Measurements from ENCODE around the gene ACBD3. TPM values are rescaled to one million over a fixed set of nuclear protein-coding genes. Genes with fewer than 3 reads are reported as not detected.
A peak's percentile ranks its signal among the peaks of the same experiment; 100 is the strongest.

Gene ACBD3
- total RNA-seq, 5 donors from 2014 or later (not counting 1 experiment from before 2014, with no cell fraction given) = 21.7 to 26.2 (median 22.5) TPM

- Histone ChIP-seq H3K4me3 (ENCODE audit: control insufficient read depth in 1 of 2, extremely low read depth in 1 of 2, low read length in 1 of 2) (no peak overlapping the region), H3K27ac (ENCODE audit: low read length) (no peak overlapping the region), H3K27me3 (replicated peaks in 1 of 2; ENCODE audit: control insufficient read depth in 2 of 2, extremely low read depth in 1 of 2, insufficient read depth in 2 of 2, low read length in 1 of 2) (no peaks in the 10 kb centered on the region), H3K9me3 (no peaks in the 10 kb centered on the region), H3K36me3 (ENCODE audit: control insufficient read depth in 2 of 2, extremely low read depth in 1 of 2, insufficient read depth in 1 of 2, low read length in 1 of 2) (peaks cover 14 to 64% of the 10 kb centered on the region in 2 donors), H3K4me1 (ENCODE audit: control insufficient read depth in 1 of 2, extremely low read depth in 1 of 2, insufficient read depth in 2 of 2, low read length in 2 of 2) (no peaks in the 10 kb centered on the region)
- H3K27ac Mint-ChIP-seq = peak overlapping the region in 1 of 2 donors; percentile 48
- ChIA-PET CTCF (interaction anchor here in 1 of 2 donors (0.7 kb wide), 1 partner anchor 78 kb away, joined by 4 read pairs; no protein-coding TSS in a partner anchor), POLR2A (interaction anchor here in 1 of 2 donors (0.6 kb wide), 1 partner anchor 40 kb away, joined by 5 read pairs; no protein-coding TSS in a partner anchor)
- WGBS (ENCODE audit: insufficient coverage) = no CpG with 5 or more reads among the region's 1 CpG
- peaks cover 0 to 22% (median 17%) of the 10 kb centered on the region in 3 donors for H3K4me1 Mint-ChIP-seq
- no peaks in the 10 kb centered on the region for H3K9me3 Mint-ChIP-seq
- H3K4me3 Mint-ChIP-seq = no peak overlapping the region
- ATAC-seq (replicated peaks in 1 of 4) = no peak
- H3K27me3 Mint-ChIP-seq = no peaks in the 10 kb centered on the region
- DNase-seq = no peak
- peaks cover 44% of the 10 kb centered on the region for H3K36me3 Mint-ChIP-seq
Measured at GRCh38 chr1:226154593-226154992, 31.9 kb downstream of the ACBD3 start.

- Histone ChIP-seq H3K36me3 (ENCODE audit: control insufficient read depth in 2 of 2, extremely low read depth in 1 of 2, insufficient read depth in 1 of 2, low read length in 1 of 2) (peaks cover 7 to 65% of the 10 kb centered on the region in 2 donors), H3K27ac (ENCODE audit: low read length) (no peak overlapping the region), H3K27me3 (replicated peaks in 1 of 2; ENCODE audit: control insufficient read depth in 2 of 2, extremely low read depth in 1 of 2, insufficient read depth in 2 of 2, low read length in 1 of 2) (no peaks in the 10 kb centered on the region), H3K9me3 (no peaks in the 10 kb centered on the region), H3K4me1 (ENCODE audit: control insufficient read depth in 1 of 2, extremely low read depth in 1 of 2, insufficient read depth in 2 of 2, low read length in 2 of 2) (no peaks in the 10 kb centered on the region), H3K4me3 (ENCODE audit: control insufficient read depth in 1 of 2, extremely low read depth in 1 of 2, low read length in 1 of 2) (no peak overlapping the region)
- POLR2A ChIA-PET = interaction anchor here in 1 of 2 donors (0.6 to 1.1 kb wide), 2 partner anchors 17 to 857 kb away, joined by 3 to 4 read pairs; no protein-coding TSS in a partner anchor
- Mint-ChIP-seq H3K9me3 (no peaks in the 10 kb centered on the region), H3K36me3 (peaks cover 46% of the 10 kb centered on the region), H3K4me3 (no peak overlapping the region), H3K27me3 (no peaks in the 10 kb centered on the region), H3K4me1 (peaks cover 0 to 3% (median 3%) of the 10 kb centered on the region in 3 donors), H3K27ac (no peak overlapping the region)
- 94% methylated on average over 3 of the region's 4 CpGs for WGBS (ENCODE audit: insufficient coverage)
- DNase-seq (no peak), ATAC-seq (replicated peaks in 1 of 4) (no peak)
- CTCF ChIA-PET = interaction anchor here (0.6 to 1.3 kb wide), 6 partner anchors 21 to 630 kb away, joined by 3 to 6 read pairs (median 5); no protein-coding TSS in a partner anchor
Measured at GRCh38 chr1:226149806-226150205, 36.7 kb downstream of the ACBD3 start.

- no peaks in the 10 kb centered on the region for H3K27me3 ChIP-seq (replicated peaks in 1 of 2; ENCODE audit: control insufficient read depth in 2 of 2, extremely low read depth in 1 of 2, insufficient read depth in 2 of 2, low read length in 1 of 2)
- Mint-ChIP-seq H3K36me3 (peaks cover 47% of the 10 kb centered on the region), H3K9me3 (no peaks in the 10 kb centered on the region), H3K4me1 (no peaks in the 10 kb centered on the region), H3K4me3 (no peak overlapping the region), H3K27ac (no peak overlapping the region), H3K27me3 (no peaks in the 10 kb centered on the region)
- CTCF ChIA-PET = interaction anchor here (0.5 to 0.6 kb wide), 3 partner anchors 8 to 156 kb away, joined by 3 to 5 read pairs (median 5); no protein-coding TSS in a partner anchor
- no peak overlapping the region for H3K27ac ChIP-seq (ENCODE audit: low read length)
- DNase-seq (no peak), ATAC-seq (replicated peaks in 1 of 4) (no peak)
- no peaks in the 10 kb centered on the region for H3K9me3 ChIP-seq
- H3K4me1 ChIP-seq (ENCODE audit: control insufficient read depth in 1 of 2, extremely low read depth in 1 of 2, insufficient read depth in 2 of 2, low read length in 2 of 2) = no peaks in the 10 kb centered on the region
- POLR2A ChIA-PET = interaction anchor here in 1 of 2 donors (0.7 kb wide), 1 partner anchor 21 kb away, joined by 10 read pairs; no protein-coding TSS in a partner anchor
- H3K4me3 ChIP-seq (ENCODE audit: control insufficient read depth in 1 of 2, extremely low read depth in 1 of 2, low read length in 1 of 2) = no peak overlapping the region
- H3K36me3 ChIP-seq (ENCODE audit: control insufficient read depth in 2 of 2, extremely low read depth in 1 of 2, insufficient read depth in 1 of 2, low read length in 1 of 2) = peaks cover 7 to 57% of the 10 kb centered on the region in 2 donors
Measured at GRCh38 chr1:226148121-226148648, 38.4 kb downstream of the ACBD3 start.

- Mint-ChIP-seq H3K4me3 (no peak overlapping the region), H3K9me3 (no peaks in the 10 kb centered on the region), H3K4me1 (no peaks in the 10 kb centered on the region), H3K27me3 (no peaks in the 10 kb centered on the region), H3K27ac (peak overlapping the region in 1 of 2 donors; percentile 39), H3K36me3 (peaks cover 36% of the 10 kb centered on the region)
- POLR2A ChIA-PET = no interaction called here
- H3K4me1 ChIP-seq (ENCODE audit: control insufficient read depth in 1 of 2, extremely low read depth in 1 of 2, insufficient read depth in 2 of 2, low read length in 2 of 2) = no peaks in the 10 kb centered on the region
- H3K4me3 ChIP-seq (ENCODE audit: control insufficient read depth in 1 of 2, extremely low read depth in 1 of 2, low read length in 1 of 2) = no peak overlapping the region
- CTCF ChIA-PET = no interaction called here
- H3K9me3 ChIP-seq = no peaks in the 10 kb centered on the region
- H3K27ac ChIP-seq (ENCODE audit: low read length) = no peak overlapping the region
- no peaks in the 10 kb centered on the region for H3K27me3 ChIP-seq (replicated peaks in 1 of 2; ENCODE audit: control insufficient read depth in 2 of 2, extremely low read depth in 1 of 2, insufficient read depth in 2 of 2, low read length in 1 of 2)
- no peak for ATAC-seq (replicated peaks in 1 of 4)
- 100% methylated on average over 1 of the region's 5 CpGs for WGBS (ENCODE audit: insufficient coverage)
- H3K36me3 ChIP-seq (ENCODE audit: control insufficient read depth in 2 of 2, extremely low read depth in 1 of 2, insufficient read depth in 1 of 2, low read length in 1 of 2) = peaks cover 4 to 32% of the 10 kb centered on the region in 2 donors
- no peak for DNase-seq
Measured at GRCh38 chr1:226144045-226144444, 42.5 kb downstream of the ACBD3 start.

GRCh38 chr1:226135709-226136108 lies 50.8 kb downstream of the ACBD3 start:
- Mint-ChIP-seq H3K9me3 (no peaks in the 10 kb centered on the region), H3K27ac (no peak overlapping the region), H3K27me3 (no peaks in the 10 kb centered on the region), H3K4me3 (no peak overlapping the region), H3K36me3 (no peaks in the 10 kb centered on the region), H3K4me1 (peaks cover 0 to 4% (median 0%) of the 10 kb centered on the region in 3 donors)
- Histone ChIP-seq H3K27ac (ENCODE audit: low read length) (no peak overlapping the region), H3K9me3 (no peaks in the 10 kb centered on the region), H3K36me3 (ENCODE audit: control insufficient read depth in 2 of 2, extremely low read depth in 1 of 2, insufficient read depth in 1 of 2, low read length in 1 of 2) (no peaks in the 10 kb centered on the region), H3K27me3 (replicated peaks in 1 of 2; ENCODE audit: control insufficient read depth in 2 of 2, extremely low read depth in 1 of 2, insufficient read depth in 2 of 2, low read length in 1 of 2) (peaks cover 0 to 8% of the 10 kb centered on the region in 2 experiments), H3K4me3 (ENCODE audit: control insufficient read depth in 1 of 2, extremely low read depth in 1 of 2, low read length in 1 of 2) (no peak overlapping the region), H3K4me1 (ENCODE audit: control insufficient read depth in 1 of 2, extremely low read depth in 1 of 2, insufficient read depth in 2 of 2, low read length in 2 of 2) (no peaks in the 10 kb centered on the region)
- WGBS (ENCODE audit: insufficient coverage) = 88% methylated on average over 9 of the region's 14 CpGs
- DNase-seq = no peak
- ChIA-PET CTCF (interaction anchor here in 1 of 2 donors (0.5 kb wide), 1 partner anchor 22 kb away, joined by 5 read pairs; no protein-coding TSS in a partner anchor), POLR2A (no interaction called here)
- ATAC-seq (replicated peaks in 1 of 4) = no peak

- ATAC-seq (replicated peaks in 1 of 4) (no peak), DNase-seq (no peak)
- Mint-ChIP-seq H3K4me3 (no peak overlapping the region), H3K36me3 (no peaks in the 10 kb centered on the region), H3K4me1 (peaks cover 0 to 4% (median 0%) of the 10 kb centered on the region in 3 donors), H3K27ac (no peak overlapping the region), H3K9me3 (no peaks in the 10 kb centered on the region), H3K27me3 (no peaks in the 10 kb centered on the region)
- Histone ChIP-seq H3K4me3 (ENCODE audit: control insufficient read depth in 1 of 2, extremely low read depth in 1 of 2, low read length in 1 of 2) (no peak overlapping the region), H3K4me1 (ENCODE audit: control insufficient read depth in 1 of 2, extremely low read depth in 1 of 2, insufficient read depth in 2 of 2, low read length in 2 of 2) (no peaks in the 10 kb centered on the region), H3K27ac (ENCODE audit: low read length) (no peak overlapping the region), H3K9me3 (no peaks in the 10 kb centered on the region), H3K27me3 (replicated peaks in 1 of 2; ENCODE audit: control insufficient read depth in 2 of 2, extremely low read depth in 1 of 2, insufficient read depth in 2 of 2, low read length in 1 of 2) (peaks cover 0 to 8% of the 10 kb centered on the region in 2 experiments), H3K36me3 (ENCODE audit: control insufficient read depth in 2 of 2, extremely low read depth in 1 of 2, insufficient read depth in 1 of 2, low read length in 1 of 2) (no peaks in the 10 kb centered on the region)
- ChIA-PET POLR2A (no interaction called here), CTCF (no interaction called here)
- WGBS (ENCODE audit: insufficient coverage) = 93% methylated on average over 17 of the region's 21 CpGs
Measured at GRCh38 chr1:226135059-226135651, 51.4 kb downstream of the ACBD3 start.
